Measurements from ENCODE around the gene POMT1.
"Not testable (repeated sequence)": the region's sequence is repeated elsewhere in the genome, so short reads cannot be mapped to it uniquely, and the experiment has no call there.

The POMT1 gene

DNA sequence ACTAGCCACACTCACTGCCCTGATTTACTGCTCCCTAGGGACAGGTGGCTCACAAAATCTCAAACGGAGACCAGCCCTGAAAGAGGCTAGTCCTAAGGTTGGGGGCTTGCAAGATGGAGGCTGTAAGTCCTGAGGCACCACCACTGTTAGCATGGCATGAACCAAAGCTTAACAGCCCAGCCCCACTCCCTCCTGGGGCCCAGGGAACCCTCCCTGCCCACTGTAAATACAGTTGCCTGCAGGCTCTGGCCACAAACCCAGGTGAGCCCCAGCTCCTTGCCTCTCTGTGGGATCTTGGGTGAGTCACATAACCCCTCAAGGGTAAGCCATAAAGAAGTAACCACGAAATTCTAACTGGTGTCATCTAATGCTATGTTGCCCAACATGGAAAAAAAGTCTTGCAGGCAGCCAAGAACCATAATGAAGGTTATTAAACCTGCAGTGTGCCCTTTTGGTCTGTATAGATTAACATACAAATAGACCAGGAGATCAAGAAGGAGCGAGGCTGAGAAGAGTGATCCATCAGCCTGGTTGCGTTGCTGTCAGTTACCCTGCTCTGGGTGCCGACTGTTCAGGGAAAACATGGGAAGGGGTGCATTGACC lies 1.7 kb upstream of the POMT1 start:
- no peak for DNase-seq

GRCh38 chr9:131503626-131504465 lies 1.1 kb downstream of the POMT1 start:
- no peak for DNase-seq

DNA sequence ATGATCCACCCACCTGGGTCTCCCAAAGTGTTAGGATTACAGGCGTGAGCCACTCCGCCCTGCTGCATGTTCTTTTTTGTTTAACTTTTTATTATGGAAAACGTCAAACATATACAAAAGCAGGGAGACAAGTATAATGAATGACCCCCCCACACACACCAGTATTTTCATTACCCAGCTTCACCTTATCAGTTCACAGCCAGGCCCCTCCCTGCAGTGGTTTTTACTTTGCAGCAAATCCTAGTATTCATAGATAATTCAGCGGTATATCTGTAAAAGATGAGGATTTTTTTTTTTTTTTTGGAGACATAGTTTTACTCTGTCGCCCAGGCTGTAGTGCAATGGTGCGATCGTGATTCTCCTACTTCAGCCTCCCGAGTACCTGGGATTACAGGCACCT lies 2.3 kb downstream of the POMT1 start:
- no peak for DNase-seq

- no peak for DNase-seq
These were observed 8.7 kb downstream of the POMT1 start for GRCh38 chr9:131511416-131511815.

- no peak for DNase-seq
These were observed 9.2 kb downstream of the POMT1 start for GRCh38 chr9:131511880-131512279.

GRCh38 chr9:131513177-131513576 lies 10.5 kb downstream of the POMT1 start:
- DNase-seq, result no peak

- DNase-seq, result not testable (repeated sequence)
These were observed 12.9 kb downstream of the POMT1 start for GRCh38 chr9:131515559-131516031.

DNA sequence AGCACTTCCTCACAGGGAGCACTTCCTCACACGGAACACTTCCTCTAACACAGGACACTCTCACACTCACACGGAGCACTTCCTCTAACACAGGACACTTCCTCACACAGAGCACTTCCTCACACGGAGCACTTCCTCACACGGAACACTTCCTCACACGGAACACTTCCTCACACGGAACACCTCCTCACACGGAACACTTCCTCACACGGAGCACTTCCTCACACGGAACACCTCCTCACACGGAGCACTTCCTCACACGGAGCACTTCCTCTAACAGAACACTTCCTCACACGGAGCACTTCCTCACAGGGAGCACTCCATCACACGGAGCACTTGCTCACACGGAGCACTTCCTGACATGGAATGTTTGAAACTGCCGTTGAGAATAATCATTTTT lies 13.4 kb downstream of the POMT1 start:
- no peak for DNase-seq

GRCh38 chr9:131516930-131517329 lies 14.2 kb downstream of the POMT1 start:
- no peak for DNase-seq

GRCh38 chr9:131517761-131518190 lies 15.1 kb downstream of the POMT1 start:
- DNase-seq, result no peak

GRCh38 chr9:131518553-131518952 lies 15.8 kb downstream of the POMT1 start:
- DNase-seq, result no peak

- DNase-seq, result no peak
These were observed 17.8 kb downstream of the POMT1 start for GRCh38 chr9:131520503-131520902.

DNA sequence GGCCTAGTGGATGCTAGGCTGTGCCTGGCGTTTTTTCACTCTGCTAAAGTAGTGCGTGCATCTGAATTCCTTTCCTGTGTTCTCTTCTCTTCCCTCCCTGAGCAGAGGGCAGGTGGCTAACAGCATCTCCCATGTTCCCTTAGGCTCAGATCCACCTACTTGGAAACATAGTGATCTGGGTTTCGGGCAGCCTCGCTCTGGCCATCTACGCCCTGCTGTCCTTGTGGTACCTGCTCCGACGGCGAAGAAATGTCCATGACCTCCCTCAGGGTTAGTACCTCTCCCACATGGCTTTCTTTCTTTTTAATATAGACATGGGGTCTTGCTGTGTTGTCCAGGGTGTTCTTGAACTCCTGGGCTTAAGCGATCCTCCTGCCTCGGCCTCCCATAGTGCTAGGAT lies 18.5 kb downstream of the POMT1 start:
- DNase-seq, result no peak

DNA sequence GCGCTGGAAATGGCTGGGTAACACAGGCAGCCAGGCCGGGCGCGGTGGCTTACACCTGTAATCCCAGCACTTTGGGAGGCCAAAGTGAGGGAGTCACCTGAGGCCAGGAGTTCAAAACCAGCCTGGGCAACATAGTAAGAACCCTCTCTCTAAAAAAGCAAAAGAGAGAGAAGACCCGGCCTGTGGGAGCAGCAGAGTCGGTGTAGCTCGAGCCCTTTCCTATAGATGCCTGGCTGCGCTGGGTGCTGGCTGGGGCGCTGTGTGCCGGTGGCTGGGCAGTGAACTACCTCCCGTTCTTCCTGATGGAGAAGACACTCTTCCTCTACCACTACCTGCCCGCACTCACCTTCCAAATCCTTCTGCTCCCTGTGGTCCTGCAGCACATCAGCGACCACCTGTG lies 19.1 kb downstream of the POMT1 start:
- DNase-seq, result no peak

GRCh38 chr9:131522257-131523085 lies 19.8 kb downstream of the POMT1 start:
- DNase-seq, result no peak

GRCh38 chr9:131523086-131523388 lies 20.3 kb downstream of the POMT1 start:
- no peak for DNase-seq

- DNase-seq, result no peak
These were observed 21.0 kb downstream of the POMT1 start for GRCh38 chr9:131523451-131524435.

- DNase-seq, result no peak
These were observed 22.1 kb downstream of the POMT1 start for GRCh38 chr9:131524665-131525315.

GRCh38 chr9:131525643-131526565 lies 23.2 kb downstream of the POMT1 start:
- no peak for DNase-seq

DNA sequence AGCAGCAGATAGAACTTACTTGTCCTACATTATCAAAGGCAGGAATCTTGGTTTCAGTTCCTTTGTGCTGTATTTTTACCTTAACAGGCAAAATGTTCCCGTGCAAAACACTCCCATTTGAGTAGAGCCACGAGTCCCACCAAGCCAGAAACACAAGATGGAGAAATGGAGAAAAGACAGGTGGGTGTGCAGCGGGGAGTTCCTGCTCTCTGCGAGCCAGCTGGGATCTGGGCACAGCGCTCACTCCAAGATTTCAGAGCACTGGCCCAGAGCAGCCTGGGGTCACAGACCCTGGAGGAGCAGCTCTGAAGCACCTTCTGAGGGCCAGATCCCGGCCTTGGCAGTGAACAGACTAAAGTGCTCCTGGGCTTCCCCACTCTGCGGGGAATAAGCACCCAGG lies 25.5 kb downstream of the POMT1 start:
- no peak for DNase-seq

Data from NCI-H2171 (cell line).